Muscle of leg (tissue), 11 donors: Measurements from ENCODE around the gene CDHR1. TPM values are rescaled to one million over a fixed set of nuclear protein-coding genes. Genes with fewer than 3 reads are reported as not detected.

Experiments used
- DNase-seq: peaks from one replicate; pipeline ENCODE4 v3.0.0; 2013
- H3K27ac ChIP-seq: one replicate; pipeline ENCODE4 v1.5.1; 2013; ENCODE audit warnings: mild to moderate bottlenecking, low read length, control low read depth
- H3K27me3 ChIP-seq: one replicate; pipeline ENCODE4 v1.6.1; 2013; ENCODE audit warnings: low read length; ENCODE audit not compliant: control insufficient read depth, insufficient read depth
- H3K36me3 ChIP-seq: one replicate; pipeline ENCODE4 v1.6.1; 2013; ENCODE audit warnings: low read length; ENCODE audit not compliant: control insufficient read depth, insufficient read depth
- H3K4me1 ChIP-seq: one replicate; pipeline ENCODE4 v1.6.1; 2013; ENCODE audit warnings: low read length; ENCODE audit not compliant: control insufficient read depth, insufficient read depth
- H3K4me3 ChIP-seq: one replicate; pipeline ENCODE4 v1.5.1; 2013; ENCODE audit warnings: low read length, control low read depth
- H3K9me3 ChIP-seq: replicated peaks from 2 replicates; pipeline ENCODE4 v1.6.1; 2013; ENCODE audit warnings: low read depth, low read length; ENCODE audit not compliant: control insufficient read depth
- WGBS: methylation state at CpG from one replicate; pipeline ENCODE4 v1.1.5; 2013; ENCODE audit warnings: missing lambda C conversion rate; ENCODE audit not compliant: insufficient coverage; 5-methylcytosine and 5-hydroxymethylcytosine counted together
- polyA plus RNA-seq, 8 donors: library from polyadenylated mRNA; unstranded; fragments of 120-200 nt; gene quantifications; one replicate each; pipeline versions ENCODE4 v1.2.1 to v1.2.3, GENCODE V29; 2013; ENCODE audit warnings: inconsistent platforms in 1 of 8, low replicate concordance in 1 of 8; ENCODE audit not compliant: insufficient read length in 8 of 8, insufficient read depth in 1 of 8
- total RNA-seq: library from RNA; stranded (reverse); fragments of 120-200 nt; gene quantifications from one replicate; pipeline ENCODE4 v1.2.4, GENCODE V29; 2013

CDHR1 gene
- total and polyA plus RNA-seq, 9 donors, result 0.22 to 1.4 (median 0.52) TPM

GRCh38 chr10:84225427-84226173, 31.3 kb downstream of the CDHR1 start, which contains the start of gene LRIT2:
Gene LRIT2 (minus strand): TSS chr10:84225544. CDS start chr10:84225520, 24 bp downstream.
- Histone ChIP-seq H3K4me3 (no peak within 1 kb of the TSS), H3K27ac (no peak within 1 kb of the TSS), H3K9me3 (no peaks in the 10 kb centered on the region), H3K36me3 (no peaks in the 10 kb centered on the region), H3K4me1 (no peaks in the 10 kb centered on the region), H3K27me3 (no peaks in the 10 kb centered on the region)
- no peak for DNase-seq
- 32% methylated on average over 5 of the region's 6 CpGs for WGBS

- H3K9me3 ChIP-seq, result no peaks in the 10 kb centered on the region
- no peaks in the 10 kb centered on the region for H3K36me3 ChIP-seq
- H3K4me1 ChIP-seq, result no peaks in the 10 kb centered on the region
- 60% methylated on average over 1 of the region's 3 CpGs for WGBS
- no peaks in the 10 kb centered on the region for H3K27me3 ChIP-seq
- no peak for DNase-seq
- no peak overlapping the region for H3K4me3 ChIP-seq
- H3K27ac ChIP-seq, result no peak overlapping the region
These were observed 32.3 kb downstream of the CDHR1 start for GRCh38 chr10:84226616-84227015.

- WGBS, result 46% methylated on average over 2 of the region's 4 CpGs
- Histone ChIP-seq H3K27ac (no peak overlapping the region), H3K4me3 (no peak overlapping the region), H3K36me3 (no peaks in the 10 kb centered on the region), H3K4me1 (no peaks in the 10 kb centered on the region), H3K9me3 (no peaks in the 10 kb centered on the region), H3K27me3 (no peaks in the 10 kb centered on the region)
- no peak for DNase-seq
These were observed 33.5 kb downstream of the CDHR1 start for GRCh38 chr10:84227810-84228209.

GRCh38 chr10:84230359-84230758, 36.0 kb downstream of the CDHR1 start:
- Histone ChIP-seq H3K9me3 (no peaks in the 10 kb centered on the region), H3K36me3 (no peaks in the 10 kb centered on the region), H3K27ac (no peak overlapping the region), H3K27me3 (no peaks in the 10 kb centered on the region), H3K4me1 (no peaks in the 10 kb centered on the region), H3K4me3 (no peak overlapping the region)
- 80% methylated on average over 1 of the region's 1 CpG for WGBS
- DNase-seq, result no peak

GRCh38 chr10:84232376-84232775, 38.0 kb downstream of the CDHR1 start:
- Histone ChIP-seq H3K4me1 (no peaks in the 10 kb centered on the region), H3K9me3 (no peaks in the 10 kb centered on the region), H3K4me3 (no peak overlapping the region), H3K27ac (no peak overlapping the region), H3K27me3 (peaks cover 4% of the 10 kb centered on the region), H3K36me3 (no peaks in the 10 kb centered on the region)
- 88% methylated on average over 10 of the region's 10 CpGs for WGBS
- DNase-seq, result no peak

GRCh38 chr10:84233940-84234339, 39.6 kb downstream of the CDHR1 start:
- Histone ChIP-seq H3K27me3 (peaks cover 4% of the 10 kb centered on the region), H3K9me3 (no peaks in the 10 kb centered on the region), H3K27ac (no peak overlapping the region), H3K4me1 (no peaks in the 10 kb centered on the region), H3K4me3 (no peak overlapping the region), H3K36me3 (no peaks in the 10 kb centered on the region)
- no peak for DNase-seq
- 91% methylated on average over 4 of the region's 4 CpGs for WGBS

- Histone ChIP-seq H3K9me3 (no peaks in the 10 kb centered on the region), H3K27ac (no peak overlapping the region), H3K27me3 (peaks cover 4% of the 10 kb centered on the region), H3K36me3 (no peaks in the 10 kb centered on the region), H3K4me3 (no peak overlapping the region), H3K4me1 (no peaks in the 10 kb centered on the region)
- 89% methylated on average over 3 of the region's 4 CpGs for WGBS
- DNase-seq, result no peak
These were observed 40.1 kb downstream of the CDHR1 start for GRCh38 chr10:84234479-84234878.

- WGBS, result 75% methylated on average over 2 of the region's 4 CpGs
These were observed 40.8 kb downstream of the CDHR1 start for GRCh38 chr10:84235096-84235495.

GRCh38 chr10:84236807-84237198, 42.5 kb downstream of the CDHR1 start:
- WGBS, result 87% methylated on average over 6 of the region's 6 CpGs
- H3K27ac ChIP-seq, result no peak overlapping the region
- no peaks in the 10 kb centered on the region for H3K9me3 ChIP-seq
- peaks cover 4% of the 10 kb centered on the region for H3K27me3 ChIP-seq
- H3K4me3 ChIP-seq, result no peak overlapping the region
- H3K4me1 ChIP-seq, result peaks cover 4% of the 10 kb centered on the region
- no peak for DNase-seq
- H3K36me3 ChIP-seq, result no peaks in the 10 kb centered on the region

More at GRCh38 chr10:84235096-84235495, 40.8 kb downstream of the CDHR1 start:
- DNase-seq, result no peak
- H3K9me3 ChIP-seq, result no peaks in the 10 kb centered on the region
- H3K4me3 ChIP-seq, result no peak overlapping the region
- H3K27ac ChIP-seq, result no peak overlapping the region
- peaks cover 4% of the 10 kb centered on the region for H3K27me3 ChIP-seq
- no peaks in the 10 kb centered on the region for H3K36me3 ChIP-seq
- no peaks in the 10 kb centered on the region for H3K4me1 ChIP-seq

- Histone ChIP-seq H3K9me3 (no peaks in the 10 kb centered on the region), H3K36me3 (no peaks in the 10 kb centered on the region), H3K4me1 (peaks cover 8% of the 10 kb centered on the region), H3K4me3 (no peak overlapping the region), H3K27me3 (peaks cover 4% of the 10 kb centered on the region), H3K27ac (no peak overlapping the region)
- 40% methylated on average over 47 of the region's 52 CpGs for WGBS
- DNase-seq, result no peak
These were observed 43.1 kb downstream of the CDHR1 start for GRCh38 chr10:84237199-84238051.
